T1000 (cell line): ENCODE results near the gene TTC31.
"Not testable (repeated sequence)": the region's sequence is repeated elsewhere in the genome, so short reads cannot be mapped to it uniquely, and the experiment has no call there.

Experiments
- DNase-seq: peaks from one replicate; lab custom pipeline; 2025; ENCODE audit warnings: mixed read lengths; lab: John Stamatoyannopoulos, UW

Gene TTC31

GRCh38 chr2:74457549-74458131 lies 25.2 kb upstream of the TTC31 start:
- no peak for DNase-seq

- DNase-seq = peak; percentile 99
Measured at GRCh38 chr2:74458132-74458937, 24.5 kb upstream of the TTC31 start, which contains the start of gene WBP1. Gene WBP1 (plus strand): TSS chr2:74458438. CDS start chr2:74458603, 165 bp downstream.

- DNase-seq = no peak
Measured at GRCh38 chr2:74458938-74459363, 23.9 kb upstream of the TTC31 start.

GRCh38 chr2:74459503-74460118 lies 23.3 kb upstream of the TTC31 start:
- not testable (repeated sequence) for DNase-seq

- DNase-seq = not testable (repeated sequence)
Measured at GRCh38 chr2:74460187-74460586, 22.7 kb upstream of the TTC31 start.

GRCh38 chr2:74461187-74462053 lies 21.5 kb upstream of the TTC31 start:
- DNase-seq = no peak

GRCh38 chr2:74462054-74462785 lies 20.7 kb upstream of the TTC31 start:
- no peak for DNase-seq

- DNase-seq = no peak
Measured at GRCh38 chr2:74462786-74463105, 20.1 kb upstream of the TTC31 start.

- no peak for DNase-seq
Measured at GRCh38 chr2:74464406-74464805, 18.5 kb upstream of the TTC31 start.

GRCh38 chr2:74470742-74471141 lies 12.1 kb upstream of the TTC31 start:
- not testable (repeated sequence) for DNase-seq

- no peak for DNase-seq
Measured at GRCh38 chr2:74471332-74472065, 11.4 kb upstream of the TTC31 start.

GRCh38 chr2:74472086-74472944 lies 10.6 kb upstream of the TTC31 start, which contains the start of gene MRPL53:
Gene MRPL53 (minus strand): TSS chr2:74472680. CDS start chr2:74472660, 20 bp downstream.
- DNase-seq = peak; percentile 77

- no peak for DNase-seq
Measured at GRCh38 chr2:74472945-74473258, 10.0 kb upstream of the TTC31 start.

GRCh38 chr2:74474481-74474880 lies 8.4 kb upstream of the TTC31 start:
- DNase-seq = no peak

- DNase-seq = no peak
Measured at GRCh38 chr2:74474899-74475298, 8.0 kb upstream of the TTC31 start.

- DNase-seq = no peak
Measured at GRCh38 chr2:74481431-74481830, 1.4 kb upstream of the TTC31 start.

- no peak for DNase-seq
Measured at GRCh38 chr2:74481961-74482800, 700 bp upstream of the TTC31 start.

GRCh38 chr2:74483675-74484164 lies 839 bp downstream of the TTC31 start:
- not testable (repeated sequence) for DNase-seq

GRCh38 chr2:74486141-74486540 lies 3.3 kb downstream of the TTC31 start:
- no peak for DNase-seq
